NCI-H2081 (cell line): ENCODE data around the gene ZNF770.

Experiments
- DNase-seq, 2 experiments: peaks; one replicate each; lab custom pipeline; 2025; lab: John Stamatoyannopoulos, UW

The ZNF770 gene

GRCh38 chr15:34988027-34988902 lies at the start of gene ZNF770:
Gene ZNF770, minus strand, starts transcription at chr15:34988287. Its CDS starts 4,853 bp downstream, at chr15:34983434.
- peak; percentile 78 to 79 for DNase-seq

- no peak for DNase-seq
These were observed 40.3 kb upstream of the ZNF770 start for GRCh38 chr15:35028235-35028984.

DNA sequence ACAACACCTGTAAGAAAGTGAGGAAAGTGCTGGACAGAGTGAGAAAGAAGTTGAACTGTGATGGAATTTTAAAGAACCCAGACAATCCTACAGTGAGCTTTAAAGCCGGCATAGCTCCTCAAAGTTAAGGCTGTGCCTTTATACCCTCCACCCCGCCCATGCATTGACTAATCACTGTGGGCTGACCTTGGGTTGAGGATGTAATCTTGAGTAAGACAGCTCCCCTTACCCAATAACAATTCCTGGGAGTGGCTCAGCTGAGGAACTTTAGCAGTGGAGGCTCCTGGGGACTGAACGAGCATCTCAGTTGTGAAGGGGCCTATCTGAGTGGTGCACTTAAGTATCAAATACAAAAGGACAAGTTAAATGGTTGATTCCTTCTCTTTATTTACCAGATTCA lies 35.7 kb upstream of the ZNF770 start:
- no peak for DNase-seq

DNA sequence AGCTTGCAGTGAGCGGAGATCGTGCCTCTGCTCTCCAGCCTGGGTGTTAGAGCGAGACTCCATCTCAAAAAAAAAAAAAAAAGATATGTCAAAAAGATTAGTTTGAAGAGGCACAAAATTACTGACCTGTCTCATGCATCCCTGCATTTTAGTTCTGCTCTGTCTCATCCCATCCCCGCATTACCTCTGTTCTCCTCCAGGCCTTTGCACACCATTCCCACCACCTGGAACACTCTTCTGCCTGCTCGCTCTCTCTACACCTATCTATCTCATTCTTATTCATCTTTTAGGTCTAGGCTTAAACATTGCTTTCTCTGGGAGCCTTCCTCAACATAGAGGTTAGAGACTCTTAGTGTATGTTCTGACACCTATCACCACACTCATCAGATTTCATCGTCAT lies 32.9 kb upstream of the ZNF770 start:
- DNase-seq, result no peak

DNA sequence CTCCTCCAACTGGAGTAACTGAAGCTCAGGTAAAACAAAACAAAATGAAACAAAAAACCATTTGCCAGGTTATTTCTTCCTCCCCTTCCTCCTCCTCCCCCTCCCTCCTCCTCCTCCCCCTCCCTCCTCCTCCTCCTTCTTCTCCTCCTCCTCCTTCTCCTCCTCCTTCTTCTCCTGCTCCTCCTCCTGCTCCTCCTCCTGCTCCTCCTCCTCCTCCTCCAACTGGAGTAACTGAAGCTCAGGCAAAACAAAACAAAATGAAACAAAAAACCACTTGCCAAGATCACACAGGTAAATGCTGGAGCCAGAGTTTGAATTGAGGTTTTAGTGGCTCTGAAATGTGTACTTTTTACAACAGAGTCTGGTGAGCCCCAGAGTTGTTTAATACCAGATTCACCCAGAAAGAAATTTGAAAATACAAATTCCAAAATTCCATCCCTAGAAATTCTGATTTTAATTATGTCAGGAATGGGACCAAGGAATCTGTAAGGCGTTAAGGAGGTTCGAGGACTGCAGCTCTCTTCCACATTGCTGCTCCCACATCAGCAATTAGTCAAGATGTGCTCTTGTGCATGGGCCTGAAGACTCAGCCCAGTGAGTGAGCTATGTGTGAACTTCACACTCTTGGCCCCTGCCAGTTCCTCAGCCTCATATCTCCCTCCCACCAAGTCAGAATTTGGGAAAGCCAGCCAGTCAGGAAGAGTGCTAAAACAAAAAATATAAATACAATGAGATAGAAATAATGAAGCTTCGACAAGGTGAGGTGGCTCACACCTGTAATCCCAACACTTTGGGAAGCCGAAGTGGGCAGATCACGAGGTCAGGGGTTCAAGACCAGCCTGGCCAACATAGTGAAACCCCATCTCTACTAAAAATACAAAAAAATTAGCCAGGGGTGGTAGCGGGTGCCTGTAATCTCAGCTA lies 31.6 kb upstream of the ZNF770 start:
- DNase-seq, result no peak

DNA sequence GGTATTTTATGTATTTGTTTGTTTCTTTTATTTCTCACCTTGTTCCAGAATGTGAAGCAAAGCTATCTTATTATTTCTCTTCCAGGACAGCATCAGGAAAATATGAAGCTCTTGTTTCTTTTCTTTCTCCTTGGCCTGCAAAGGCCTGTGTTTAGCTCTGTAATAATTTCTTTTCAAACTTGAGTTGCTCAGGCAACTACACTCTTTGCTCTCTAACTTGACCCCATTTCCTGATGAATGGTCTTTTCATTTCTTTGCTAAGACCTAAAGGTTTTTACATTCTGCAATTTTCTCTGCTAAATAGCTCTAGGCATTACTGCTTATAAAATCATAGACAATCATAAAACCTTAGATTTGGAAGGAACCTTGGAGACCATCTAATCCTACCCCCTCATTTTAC lies 26.2 kb upstream of the ZNF770 start:
- DNase-seq, result no peak

- DNase-seq, result no peak
These were observed 25.3 kb upstream of the ZNF770 start for GRCh38 chr15:35013370-35013769.

- DNase-seq, result no peak
These were observed 19.3 kb upstream of the ZNF770 start for GRCh38 chr15:35007397-35007796.

GRCh38 chr15:35005933-35006332 lies 17.8 kb upstream of the ZNF770 start:
- no peak for DNase-seq

DNA sequence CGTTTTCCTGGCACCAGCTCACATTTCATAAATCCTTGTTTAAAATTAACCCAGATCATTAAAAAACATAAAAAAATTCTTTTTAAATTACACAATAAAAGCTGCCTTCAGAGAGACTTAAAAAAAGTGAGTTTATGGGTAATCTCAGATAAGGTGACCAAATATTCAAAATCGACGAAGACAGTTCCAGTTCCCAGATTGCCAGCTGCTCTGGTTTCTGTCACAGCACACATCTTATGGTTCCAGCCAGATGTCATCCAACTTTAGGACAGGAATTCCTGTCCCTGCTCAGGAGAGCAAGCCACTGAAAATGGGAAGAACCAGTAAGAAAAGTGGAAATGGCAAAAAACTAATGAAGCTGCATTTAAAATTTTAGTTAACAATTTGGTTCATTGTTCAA lies 15.8 kb upstream of the ZNF770 start:
- no peak for DNase-seq

GRCh38 chr15:35000511-35000910 lies 12.4 kb upstream of the ZNF770 start:
- no peak for DNase-seq

GRCh38 chr15:34999906-35000305 lies 11.8 kb upstream of the ZNF770 start:
- no peak for DNase-seq

- DNase-seq, result no peak
These were observed 6.8 kb upstream of the ZNF770 start for GRCh38 chr15:34994925-34995324.

GRCh38 chr15:34993877-34994276 lies 5.8 kb upstream of the ZNF770 start:
- no peak for DNase-seq

DNA sequence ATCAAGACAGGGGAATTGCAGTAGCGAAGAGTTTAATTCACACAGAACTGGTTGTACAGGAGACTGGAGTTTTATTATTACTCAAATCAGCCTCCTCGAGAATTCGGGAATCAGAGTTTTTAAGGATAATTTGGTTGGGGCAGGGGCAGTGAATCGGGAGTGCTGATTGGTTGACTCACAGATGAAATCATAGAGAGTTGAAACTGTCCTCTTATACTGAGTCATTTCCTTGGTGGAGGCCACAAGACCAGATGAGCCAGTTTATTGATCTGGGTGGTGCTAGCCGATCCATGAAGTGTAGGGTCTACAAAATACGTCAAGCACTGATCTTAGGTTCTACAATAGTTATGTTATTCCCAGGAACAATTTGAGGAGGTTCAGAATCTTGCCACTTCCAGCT lies 5.3 kb upstream of the ZNF770 start:
- no peak for DNase-seq

DNA sequence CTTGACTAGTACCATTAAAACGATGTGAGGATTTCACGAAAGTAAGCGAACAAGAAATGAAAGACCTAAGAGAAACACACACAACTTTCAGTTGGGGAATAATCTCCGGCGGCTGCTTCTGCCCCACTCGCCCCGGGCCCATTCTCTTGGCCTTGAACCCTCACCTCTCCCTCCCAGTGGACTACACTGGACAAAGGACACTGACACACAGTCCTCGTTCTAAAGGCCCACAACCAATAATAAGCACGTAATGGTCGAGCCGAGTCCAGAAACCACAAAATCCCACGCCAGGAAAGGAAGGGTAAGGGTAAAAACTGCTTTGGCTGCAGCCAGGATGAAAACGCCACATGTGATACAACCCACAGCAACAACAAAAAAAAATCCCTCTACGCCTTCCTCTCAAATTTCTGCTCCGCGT lies 469 bp downstream of the ZNF770 start:
- peak in 1 of 2 experiments; percentile 54 for DNase-seq

GRCh38 chr15:34986771-34987480 lies 1.2 kb downstream of the ZNF770 start:
- peak in 1 of 2 experiments; percentile 43 for DNase-seq

GRCh38 chr15:34986326-34986725 lies 1.8 kb downstream of the ZNF770 start:
- DNase-seq, result no peak

DNA sequence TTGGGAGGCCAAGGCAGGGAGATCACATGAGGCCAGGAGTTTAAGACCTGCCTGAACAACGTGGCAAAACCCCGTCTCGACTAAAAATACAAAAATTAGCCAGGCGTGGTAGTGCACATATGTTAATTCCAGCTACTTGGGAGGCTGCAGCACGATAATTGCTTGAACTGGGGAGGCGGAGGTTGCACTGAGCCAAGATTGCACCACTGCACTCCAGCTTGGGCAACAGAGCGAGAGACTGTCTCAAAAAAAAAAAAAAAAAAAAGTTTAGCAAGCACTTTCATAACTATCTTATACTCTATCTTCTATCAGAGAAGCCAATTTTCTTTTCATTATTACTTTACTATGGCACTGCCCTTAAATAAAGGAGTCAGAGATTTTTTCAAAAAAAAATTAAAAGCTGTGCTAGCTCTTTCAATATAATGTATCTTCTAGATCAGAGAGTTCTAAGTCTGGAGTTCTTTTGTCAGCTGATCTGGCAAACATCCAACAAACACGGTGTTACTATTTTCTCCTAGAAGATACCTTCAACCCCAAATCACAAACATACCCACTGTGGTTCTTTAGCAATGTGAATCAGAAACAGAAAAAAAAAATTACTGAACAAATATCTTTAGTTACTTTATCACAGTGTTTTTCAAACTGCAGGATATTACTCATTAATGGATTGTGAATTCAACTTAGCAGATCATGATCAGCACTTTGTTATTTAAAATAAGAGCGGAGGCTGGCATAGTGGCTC lies 3.0 kb downstream of the ZNF770 start:
- DNase-seq, result no peak

DNA sequence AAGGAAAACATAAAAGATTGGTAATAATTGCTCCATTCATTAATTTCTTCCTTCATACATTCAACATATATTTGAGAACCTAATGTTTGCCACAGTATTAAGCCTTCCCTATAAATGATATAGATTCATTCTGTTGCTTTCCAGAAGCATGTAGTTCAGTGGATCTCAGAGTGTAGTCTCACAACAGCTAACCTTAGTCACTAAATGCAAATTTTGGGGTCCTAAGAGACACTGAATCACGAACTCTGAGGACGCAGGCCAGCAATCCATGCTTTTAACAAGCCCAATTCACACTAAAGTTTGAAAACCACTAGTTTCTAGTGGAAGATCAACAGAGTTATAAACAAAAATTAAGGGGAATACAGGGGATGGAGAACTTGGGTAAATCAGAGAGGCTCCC lies 11.3 kb downstream of the ZNF770 start:
- DNase-seq, result no peak

GRCh38 chr15:34976073-34976472 lies 12.0 kb downstream of the ZNF770 start:
- DNase-seq, result no peak
